B cell (primary cell): ENCODE measurements around the gene FBXW5. TPM values are rescaled to one million over a fixed set of nuclear protein-coding genes. Genes with fewer than 3 reads are reported as not detected.

ENCODE experiments used
- ATAC-seq: fragments of 200-7000 bp; cut with Tn5 transposase; one replicate; pipeline ENCODE4 v1.10.0; 2021; ENCODE audit warnings: low read depth, mild to moderate bottlenecking, moderate number of reproducible peaks, moderate library complexity
- CTCF ChIA-PET: fragments of 350-600 bp; sonication (Branson Sonifier 250); formaldehyde crosslinking; loops from one replicate; lab custom pipeline; 2021; ENCODE audit warnings: antibody characterized with exemption, inconsistent platforms; lab: Charles Lee
- POLR2A ChIA-PET: fragments of 350-600 bp; sonication (Branson Sonifier 250); formaldehyde crosslinking; loops from one replicate; lab custom pipeline; 2021; ENCODE audit warnings: antibody characterized with exemption; lab: Charles Lee
- DNase-seq: peaks from one replicate; pipeline ENCODE4 v3.0.0; 2013
- H2AFZ ChIP-seq: 2 replicates; pipeline ENCODE4 v1.6.1; 2012; ENCODE audit warnings: mild to moderate bottlenecking, low read depth, low read length; ENCODE audit not compliant: insufficient read depth, poor library complexity, severe bottlenecking
- H3K27ac ChIP-seq, 2 donors: 1 replicate in 1 of 2; 2 replicates in 1 of 2; pipeline ENCODE4 v1.5.1; 2012 to 2013; ENCODE audit warnings: low read length in 2 of 2, mild to moderate bottlenecking in 2 of 2, moderate library complexity in 1 of 2
- H3K27me3 ChIP-seq, 4 experiments: fragments of 200-600 bp in 1 of 4; sonication (generic) in 1 of 4; replicated peaks in 1 of 4; 1 replicate in 2 of 4; 2 replicates in 2 of 4; pipeline versions ENCODE4 v1.6.1 to v1.7.0; 2013 to 2016; ENCODE audit warnings: low read length in 3 of 4, mild to moderate bottlenecking in 2 of 4, mixed read lengths in 1 of 4, moderate library complexity in 1 of 4; ENCODE audit not compliant: insufficient read depth in 4 of 4, control insufficient read depth in 3 of 4; ENCODE audit errors: control extremely low read depth in 1 of 4
- H3K36me3 ChIP-seq, 2 experiments: replicated peaks in 1 of 2; 1 replicate in 1 of 2; 2 replicates in 1 of 2; pipeline versions ENCODE4 v1.6.1 to v1.7.1; 2013; ENCODE audit warnings: low read length in 1 of 2; ENCODE audit not compliant: insufficient read depth in 2 of 2, control insufficient read depth in 1 of 2; ENCODE audit errors: control extremely low read depth in 1 of 2, extremely low read depth in 1 of 2
- H3K4me1 ChIP-seq, 2 donors: fragments of 200-600 bp in 1 of 2; sonication (generic) in 1 of 2; 1 replicate in 1 of 2; 2 replicates in 1 of 2; pipeline versions ENCODE4 v1.5.1 to v1.6.1; 2013 to 2017; ENCODE audit warnings: low read length in 2 of 2; ENCODE audit not compliant: control insufficient read depth in 2 of 2, insufficient read depth in 2 of 2
- H3K4me2 ChIP-seq: replicated peaks from 2 replicates; pipeline ENCODE3; 2012; ENCODE audit warnings: mild to moderate bottlenecking, low read depth, low read length; ENCODE audit not compliant: poor library complexity, severe bottlenecking
- H3K4me3 ChIP-seq, 5 experiments: fragments of 200-600 bp in 1 of 5; sonication (generic) in 1 of 5; 1 replicate in 3 of 5; 2 replicates in 2 of 5; pipeline versions ENCODE4 v1.5.1 to v1.7.0; 2011 to 2016; ENCODE audit warnings: low read length in 4 of 5, mild to moderate bottlenecking in 4 of 5, low read depth in 2 of 5, control low read depth in 1 of 5, moderate library complexity in 1 of 5; ENCODE audit not compliant: insufficient read depth in 1 of 5; ENCODE audit errors: control extremely low read depth in 1 of 5, extremely low read depth in 1 of 5
- H3K79me2 ChIP-seq: fragments of 200-600 bp; sonication (generic); one replicate; pipeline ENCODE4 v1.6.0; 2016; ENCODE audit warnings: low read length; ENCODE audit not compliant: control insufficient read depth, insufficient read depth
- H3K9ac ChIP-seq: fragments of 200-600 bp; sonication (generic); 2 replicates; pipeline ENCODE4 v1.6.1; 2017; ENCODE audit warnings: mild to moderate bottlenecking, low read length, moderate library complexity
- H3K9me3 ChIP-seq, 3 donors: one replicate each; pipeline versions ENCODE4 v1.6.1 to v1.7.1; 2013; ENCODE audit warnings: low read length in 2 of 3; ENCODE audit not compliant: control insufficient read depth in 2 of 3, insufficient read depth in 1 of 3; ENCODE audit errors: control extremely low read depth in 1 of 3
- H4K20me1 ChIP-seq: 2 replicates; pipeline ENCODE4 v1.6.0; 2012; ENCODE audit warnings: mild to moderate bottlenecking, low read length; ENCODE audit not compliant: insufficient read depth, control insufficient read depth, poor library complexity, severe bottlenecking
- H3K27ac Mint-ChIP-seq: one replicate; pipeline ENCODE4 v1.8.0; 2021; ENCODE audit warnings: mixed read lengths
- H3K27me3 Mint-ChIP-seq: one replicate; pipeline ENCODE4 v1.8.0; 2021; ENCODE audit warnings: mixed read lengths
- H3K4me1 Mint-ChIP-seq: one replicate; pipeline ENCODE4 v1.8.0; 2021; ENCODE audit warnings: mixed read lengths
- H3K4me3 Mint-ChIP-seq: one replicate; pipeline ENCODE4 v1.8.0; 2021; ENCODE audit warnings: mixed read lengths
- H3K9me3 Mint-ChIP-seq: one replicate; pipeline ENCODE4 v1.8.0; 2022; ENCODE audit warnings: mixed read lengths; ENCODE audit not compliant: insufficient read depth
- EZH2 ChIP-seq: IDR thresholded peaks from 2 replicates; pipeline ENCODE4 v1.6.1; 2012; ENCODE audit warnings: borderline replicate concordance, low read depth, mild to moderate bottlenecking, moderate library complexity, low read length; ENCODE audit not compliant: insufficient read depth, poor library complexity, severe bottlenecking
- WGBS: methylation state at CpG from one replicate; pipeline ENCODE4 v1.1.5; 2013; ENCODE audit warnings: missing lambda C conversion rate; ENCODE audit not compliant: insufficient coverage; 5-methylcytosine and 5-hydroxymethylcytosine counted together
- intact Hi-C: fragments of 100-400 bp; cut with micrococcal nuclease; formaldehyde crosslinking; loops from one replicate; pipeline ENCODE4 v1.10.0; 2022
- polyA plus RNA-seq: library from polyadenylated mRNA; depleted of rRNA; stranded (reverse); fragments of >200 nt; gene quantifications from 2 replicates; pipeline ENCODE4 v1.2.3, GENCODE V29; 2012
- total RNA-seq, 2 donors: library from RNA; stranded (reverse); fragments of 120-200 nt in 1 of 2; gene quantifications; 1 replicate in 1 of 2; 2 replicates in 1 of 2; pipeline versions ENCODE4 v1.2.3 to v1.2.4, GENCODE V29; 2013 to 2022
- TF ChIP-seq, protein P1 (sequence below): fragments of 200-600 bp; IDR thresholded peaks from one replicate; pipeline ENCODE4 v1.8.0; 2022; ENCODE audit warnings: antibody characterized with exemption, mild to moderate bottlenecking

The FBXW5 gene
- total and polyA plus RNA-seq, 2 donors (not counting 1 experiment from before 2014, with no cell fraction given), result 99.6 to 195 TPM

DNA sequence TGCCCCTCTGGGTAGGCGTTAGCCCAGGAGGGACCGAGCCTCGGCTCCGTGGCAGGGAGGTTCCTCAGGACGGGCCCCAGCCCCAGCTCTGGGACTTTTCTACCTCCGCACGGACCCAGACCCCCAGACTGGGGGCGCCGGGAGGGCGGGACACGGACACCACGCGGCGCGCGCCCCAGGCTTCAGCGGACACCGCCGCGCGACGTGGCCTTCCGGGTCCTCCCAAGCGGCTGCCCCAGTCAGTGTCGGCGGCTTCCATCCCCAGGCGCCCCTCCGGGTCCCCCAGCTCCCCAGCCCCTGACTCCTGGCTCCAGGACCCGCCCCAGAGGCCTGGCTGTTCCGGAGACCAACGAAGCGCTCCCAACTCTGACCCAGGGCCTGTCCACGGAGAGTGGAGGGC is 41.3 kb upstream of the FBXW5 start:
- ChIA-PET CTCF (no interaction called here), POLR2A (no interaction called here)
- H3K27ac Mint-ChIP-seq, result no peak overlapping the region

DNA sequence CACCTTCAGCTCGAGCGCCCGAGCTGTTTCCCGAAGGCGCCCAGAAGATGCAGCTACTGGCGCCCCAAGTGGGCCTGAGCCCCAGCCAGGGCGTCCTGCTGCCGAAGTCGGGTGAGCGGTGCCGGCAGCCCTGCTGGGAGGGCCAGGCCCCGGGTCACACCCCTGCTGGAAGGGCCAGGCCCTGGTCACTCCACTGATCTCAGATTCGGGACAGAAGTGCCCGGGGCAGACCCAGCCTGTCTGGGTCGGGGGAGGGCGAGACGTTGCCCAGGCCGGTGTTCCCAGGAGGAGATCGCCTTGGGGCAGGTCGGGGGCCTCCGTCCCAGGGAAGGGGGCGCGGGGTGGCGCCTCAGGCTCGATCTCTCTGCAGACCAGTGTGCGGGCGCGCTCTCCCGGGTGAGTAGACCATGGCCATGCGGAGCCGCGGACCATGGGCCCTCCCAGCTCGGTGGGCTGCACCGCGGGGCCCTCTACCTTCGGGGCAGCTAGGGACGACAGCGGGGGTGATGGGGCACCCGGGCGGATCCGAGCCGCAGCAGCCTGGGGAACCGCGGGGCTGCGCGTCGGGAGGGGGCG is 40.6 kb upstream of the FBXW5 start:
- Histone ChIP-seq H3K79me2 (no peaks in the 10 kb centered on the region), H3K27ac (no peak overlapping the region), H3K9me3 (no peaks in the 10 kb centered on the region), H3K4me2 (peak overlapping the region; percentile 37), H4K20me1 (no peaks in the 10 kb centered on the region), H2AFZ (no peak overlapping the region), H3K9ac (no peak overlapping the region), H3K4me3 (no peak overlapping the region), H3K4me1 (peaks cover 9 to 12% of the 10 kb centered on the region in 2 donors), H3K36me3 (no peaks in the 10 kb centered on the region), H3K27me3 (peaks cover 0 to 61% (median 14%) of the 10 kb centered on the region in 4 experiments)
- intact Hi-C loops, result no loop called here
- no peak for DNase-seq
- 6% methylated on average over 47 of the region's 48 CpGs for WGBS
- Mint-ChIP-seq H3K27me3 (peaks cover 26% of the 10 kb centered on the region), H3K27ac (no peak overlapping the region), H3K9me3 (no peaks in the 10 kb centered on the region), H3K4me3 (no peak overlapping the region), H3K4me1 (peaks cover 6% of the 10 kb centered on the region)
- CTCF ChIA-PET, result no interaction called here
- peak; percentile 80 for TF ChIP-seq EZH2
- TF ChIP-seq, protein P1, sequence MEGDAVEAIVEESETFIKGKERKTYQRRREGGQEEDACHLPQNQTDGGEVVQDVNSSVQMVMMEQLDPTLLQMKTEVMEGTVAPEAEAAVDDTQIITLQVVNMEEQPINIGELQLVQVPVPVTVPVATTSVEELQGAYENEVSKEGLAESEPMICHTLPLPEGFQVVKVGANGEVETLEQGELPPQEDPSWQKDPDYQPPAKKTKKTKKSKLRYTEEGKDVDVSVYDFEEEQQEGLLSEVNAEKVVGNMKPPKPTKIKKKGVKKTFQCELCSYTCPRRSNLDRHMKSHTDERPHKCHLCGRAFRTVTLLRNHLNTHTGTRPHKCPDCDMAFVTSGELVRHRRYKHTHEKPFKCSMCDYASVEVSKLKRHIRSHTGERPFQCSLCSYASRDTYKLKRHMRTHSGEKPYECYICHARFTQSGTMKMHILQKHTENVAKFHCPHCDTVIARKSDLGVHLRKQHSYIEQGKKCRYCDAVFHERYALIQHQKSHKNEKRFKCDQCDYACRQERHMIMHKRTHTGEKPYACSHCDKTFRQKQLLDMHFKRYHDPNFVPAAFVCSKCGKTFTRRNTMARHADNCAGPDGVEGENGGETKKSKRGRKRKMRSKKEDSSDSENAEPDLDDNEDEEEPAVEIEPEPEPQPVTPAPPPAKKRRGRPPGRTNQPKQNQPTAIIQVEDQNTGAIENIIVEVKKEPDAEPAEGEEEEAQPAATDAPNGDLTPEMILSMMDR, result no peak
- POLR2A ChIA-PET, result no interaction called here
- no peak for ATAC-seq

More for the DNA sequence above, 41.3 kb upstream of the FBXW5 start:
- Histone ChIP-seq H3K79me2 (no peaks in the 10 kb centered on the region), H4K20me1 (no peaks in the 10 kb centered on the region), H3K9ac (no peak overlapping the region), H3K4me1 (peaks cover 9 to 12% of the 10 kb centered on the region in 2 donors), H3K27me3 (peaks cover 0 to 54% (median 14%) of the 10 kb centered on the region in 4 experiments), H3K4me2 (no peak overlapping the region), H3K4me3 (no peak overlapping the region), H3K27ac (no peak overlapping the region), H3K36me3 (no peaks in the 10 kb centered on the region), H3K9me3 (peaks cover 0 to 3% (median 0%) of the 10 kb centered on the region in 3 donors), H2AFZ (no peak overlapping the region)
- Mint-ChIP-seq H3K4me1 (peaks cover 8% of the 10 kb centered on the region), H3K27me3 (peaks cover 21% of the 10 kb centered on the region), H3K9me3 (no peaks in the 10 kb centered on the region), H3K4me3 (no peak overlapping the region)
- WGBS, result 18% methylated on average over 29 of the region's 33 CpGs
- ATAC-seq (no peak), DNase-seq (no peak)
- TF ChIP-seq EZH2, result no peak
- TF ChIP-seq, protein P1, result no peak
- intact Hi-C loops, result no loop called here
